PC-3 (cell line): Measurements from ENCODE around the gene PTGER4. TPM values are rescaled to one million over a fixed set of nuclear protein-coding genes. Genes with fewer than 3 reads are reported as not detected.
A peak's percentile ranks its signal among the peaks of the same experiment; 100 is the strongest.

Experiments used
- ATAC-seq: fragments of 200-7000 bp; cut with Tn5 transposase; 2 replicates; pipeline ENCODE4 v1.9.1; 2020; ENCODE audit warnings: mild to moderate bottlenecking, moderate library complexity
- Bru-seq: library from RNA; stranded (reverse); fragments of 400-500 nt; gene quantifications from one replicate; lab custom pipeline; 2021; lab: Mats Ljungman, UMichigan
- BruChase-seq, 2 experiments: library from RNA; stranded (reverse); fragments of 400-500 nt; gene quantifications; one replicate each; lab custom pipeline; 2021; lab: Mats Ljungman, UMichigan
- BruUV-seq: library from RNA; stranded (reverse); fragments of 400-500 nt; replicated peaks from 2 replicates; lab custom pipeline; 2021; lab: Mats Ljungman, UMichigan
- CTCF ChIA-PET: fragments of 300-600 bp; sonication (Branson Sonifier 250); formaldehyde crosslinking; loops from one replicate; lab custom pipeline; 2022; ENCODE audit warnings: antibody characterized with exemption; lab: Charles Lee
- POLR2A ChIA-PET: fragments of 300-600 bp; sonication (Branson Sonifier 250); formaldehyde crosslinking; loops from one replicate; lab custom pipeline; 2022; ENCODE audit warnings: antibody characterized with exemption; ENCODE audit not compliant: unreplicated experiment; lab: Charles Lee
- DNase-seq: peaks from one replicate; pipeline ENCODE4 v3.0.0-alpha.2; 2015
- H2AFZ ChIP-seq: fragments of 300-600 bp; sonication (generic); 2 replicates; pipeline ENCODE4 v1.6.0; 2016; ENCODE audit warnings: antibody characterized with exemption, low read length
- H3F3A ChIP-seq: fragments of 300-600 bp; sonication (generic); one replicate; pipeline ENCODE4 v1.6.0; 2017; ENCODE audit warnings: antibody characterized with exemption, low read length, control low read depth, mild to moderate bottlenecking; ENCODE audit not compliant: unreplicated experiment
- H3K27ac ChIP-seq: fragments of 300-600 bp; sonication (generic); 2 replicates; pipeline ENCODE4 v1.5.1; 2016; ENCODE audit warnings: mild to moderate bottlenecking, low read length
- H3K27me3 ChIP-seq: fragments of 300-600 bp; sonication (generic); 2 replicates; pipeline ENCODE4 v1.6.1; 2016; ENCODE audit warnings: low read length, mixed read lengths
- H3K36me3 ChIP-seq: fragments of 300-600 bp; sonication (generic); 2 replicates; pipeline ENCODE4 v1.6.1; 2016; ENCODE audit warnings: low read depth, mixed run types, low read length, mixed read lengths
- H3K4me1 ChIP-seq: fragments of 300-600 bp; sonication (generic); 2 replicates; pipeline ENCODE4 v1.5.1; 2016; ENCODE audit warnings: low read length; ENCODE audit not compliant: insufficient read depth
- H3K4me2 ChIP-seq: fragments of 300-600 bp; sonication (generic); 2 replicates; pipeline ENCODE4 v1.6.0; 2016; ENCODE audit warnings: low read length
- H3K4me3 ChIP-seq: fragments of 300-600 bp; sonication (generic); 2 replicates; pipeline ENCODE4 v1.5.1; 2016; ENCODE audit warnings: mild to moderate bottlenecking, low read length, mixed read lengths
- H3K79me2 ChIP-seq: fragments of 300-600 bp; sonication (generic); 2 replicates; pipeline ENCODE4 v1.6.1; 2017; ENCODE audit warnings: low read length, mixed read lengths
- H3K9ac ChIP-seq: fragments of 300-600 bp; sonication (generic); 2 replicates; pipeline ENCODE4 v1.6.0; 2016; ENCODE audit warnings: mild to moderate bottlenecking, low read length
- H3K9me2 ChIP-seq: fragments of 300-600 bp; sonication (generic); replicated peaks from 2 replicates; pipeline ENCODE4 v1.6.1; 2016; ENCODE audit warnings: mixed run types, low read length, mixed read lengths
- H3K9me3 ChIP-seq: fragments of 300-600 bp; sonication (generic); 2 replicates; pipeline ENCODE4 v1.6.1; 2016; ENCODE audit warnings: low read length, mixed read lengths
- H4K20me1 ChIP-seq: fragments of 300-600 bp; sonication (generic); 2 replicates; pipeline ENCODE4 v1.6.1; 2016; ENCODE audit warnings: low read length, mixed read lengths
- CTCF ChIP-seq: fragments of 300-600 bp; sonication (generic); conservative IDR thresholded peaks from 2 replicates; pipeline ENCODE4 v1.5.1; 2017; ENCODE audit warnings: antibody characterized with exemption, low read depth, mild to moderate bottlenecking, low read length
- EZH2 ChIP-seq: fragments of 300-600 bp; sonication (generic); IDR thresholded peaks from one replicate; pipeline ENCODE4 v1.6.1; 2017; ENCODE audit warnings: antibody characterized with exemption, mild to moderate bottlenecking, low read length; ENCODE audit not compliant: unreplicated experiment
- EZH2phosphoT487 ChIP-seq: fragments of 300-600 bp; sonication (generic); IDR thresholded peaks from 2 replicates; pipeline ENCODE4 v1.6.1; 2018; ENCODE audit warnings: mild to moderate bottlenecking, antibody characterized with exemption, low read length, borderline replicate concordance
- intact Hi-C: fragments of 100-400 bp; cut with micrococcal nuclease; formaldehyde crosslinking; loops from 2 replicates; pipeline ENCODE4 v1.9.0; 2023
- long read RNA-seq: library from polyadenylated mRNA; unstranded; transcript quantifications from one replicate; pipeline ENCODE4 v2.0.0, GENCODE V29; 2021; ENCODE audit not compliant: unreplicated experiment
- total RNA-seq: library from RNA; depleted of rRNA; stranded (reverse); fragments of >200 nt; gene quantifications from 2 replicates; pipeline ENCODE4 v1.2.3, GENCODE V29; 2014; rRNA removed

Gene PTGER4
- total RNA-seq (48.5 and 49.5 TPM in 2 replicates), Bru-seq, nascent RNA (percentile 86 among the genes with signal in this experiment), BruChase-seq, experiment 1, labeled RNA remaining after a 6-hour chase (percentile 63 among the genes with signal in this experiment), BruChase-seq, experiment 2, labeled RNA remaining after a 2-hour chase (percentile 70 among the genes with signal in this experiment)
- long read RNA-seq, transcript PTGER4-201 (3 exons, 3,848 nt) = major isoform, 18 of 38 reads
- long read RNA-seq, transcript PTGER4-203 (2 exons, 560 nt) = minor isoform, 6 of 38 reads
- long read RNA-seq, partial matches to known transcripts = 1 of 38 reads
- long read RNA-seq, other reads (novel, unspliced or antisense) = 13 of 38 reads

GRCh38 chr5:40679913-40680681 is at the start of gene PTGER4:
Gene PTGER4, plus strand, starts transcription at chr5:40679915. Its CDS starts 1,079 bp downstream, at chr5:40680994.
- Histone ChIP-seq H3K27me3 (no peaks in the 10 kb centered on the region), H3K4me3 (peak within 1 kb of the TSS; percentile 90), H2AFZ (peak within 1 kb of the TSS; percentile 90), H3K27ac (peak within 1 kb of the TSS; percentile 92), H3K9me3 (no peaks in the 10 kb centered on the region), H3K4me1 (peaks cover 47% of the 10 kb centered on the region), H3K9ac (peak within 1 kb of the TSS; percentile 84), H3K4me2 (peak within 1 kb of the TSS; percentile 95), H4K20me1 (peaks cover 9% of the 10 kb centered on the region), H3K36me3 (peaks cover 4% of the 10 kb centered on the region; the same call in 1 of the 2 replicates), H3F3A (no peaks in the 10 kb centered on the region), H3K79me2 (peaks cover 62% of the 10 kb centered on the region), H3K9me2 (no peaks in the 10 kb centered on the region)
- peak; percentile 8 for ATAC-seq
- ChIA-PET POLR2A (interaction anchor here (0.6 to 0.8 kb wide), 7 partner anchors 215 to 1745 kb away, joined by 3 to 7 read pairs (median 4); no protein-coding TSS in a partner anchor), CTCF (no interaction called here)
- intact Hi-C loops = loop anchor here (1.0 to 10.0 kb wide), 9 partner anchors 39 to 575 kb away; no protein-coding TSS in a partner anchor
- TSS peak; percentile 56 for BruUV-seq
- TF ChIP-seq EZH2phosphoT487 = no peak
- TF ChIP-seq EZH2 = no peak
- TF ChIP-seq CTCF = no peak
- peak; percentile 41 for DNase-seq

- intact Hi-C loops = no loop called here
Measured at GRCh38 chr5:40630126-40630525, 49.6 kb upstream of the PTGER4 start.

More at GRCh38 chr5:40630126-40630525, 49.6 kb upstream of the PTGER4 start:
- no peaks in the 10 kb centered on the region for H3K9me3 ChIP-seq
- no peaks in the 10 kb centered on the region for H3K9me2 ChIP-seq
- H3K4me3 ChIP-seq = no peak overlapping the region
- no peak for TF ChIP-seq EZH2phosphoT487
- TF ChIP-seq CTCF = no peak
- TF ChIP-seq EZH2 = no peak
- ChIA-PET CTCF (no interaction called here), POLR2A (no interaction called here)
- H2AFZ ChIP-seq = no peak overlapping the region
- no peaks in the 10 kb centered on the region for H3K36me3 ChIP-seq
- no peak for DNase-seq
- H3F3A ChIP-seq = no peaks in the 10 kb centered on the region
- ATAC-seq = no peak
- H3K9ac ChIP-seq = no peak overlapping the region
- no peak overlapping the region for H3K4me2 ChIP-seq
- no peaks in the 10 kb centered on the region for H3K79me2 ChIP-seq
- H3K4me1 ChIP-seq = peaks cover 17% of the 10 kb centered on the region; the same call in 1 of the 2 replicates
- BruUV-seq = no TSS peak
- no peak overlapping the region for H3K27ac ChIP-seq
- no peaks in the 10 kb centered on the region for H3K27me3 ChIP-seq
- no peaks in the 10 kb centered on the region for H4K20me1 ChIP-seq
